ENCODE results near the gene ATP7A.
"Not testable (repeated sequence)": the region's sequence is repeated elsewhere in the genome, so short reads cannot be mapped to it uniquely, and the experiment has no call there.

Gene ATP7A

DNA sequence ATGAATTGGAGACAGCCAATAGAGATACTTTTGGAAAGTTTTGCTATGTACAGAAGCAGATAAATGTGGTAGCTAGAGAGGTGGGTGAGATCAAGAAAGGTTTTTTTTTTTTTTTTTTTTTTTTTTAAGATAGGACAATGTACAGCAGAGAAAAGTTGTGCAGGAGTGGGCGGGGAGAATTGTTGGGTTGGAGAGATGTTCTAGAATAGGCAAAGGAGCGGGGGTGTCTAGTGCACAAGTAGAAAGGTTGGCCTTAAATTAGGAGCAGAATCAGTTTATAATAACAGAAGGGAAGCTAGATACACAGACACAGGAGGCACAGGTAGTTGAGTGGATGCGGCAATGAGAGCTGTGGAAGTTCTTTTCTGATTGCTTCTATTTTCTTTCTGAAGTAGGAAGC lies 127.4 kb downstream of the ATP7A start:
- no peak for DNase-seq (ENCODE audit: low read depth)

DNA sequence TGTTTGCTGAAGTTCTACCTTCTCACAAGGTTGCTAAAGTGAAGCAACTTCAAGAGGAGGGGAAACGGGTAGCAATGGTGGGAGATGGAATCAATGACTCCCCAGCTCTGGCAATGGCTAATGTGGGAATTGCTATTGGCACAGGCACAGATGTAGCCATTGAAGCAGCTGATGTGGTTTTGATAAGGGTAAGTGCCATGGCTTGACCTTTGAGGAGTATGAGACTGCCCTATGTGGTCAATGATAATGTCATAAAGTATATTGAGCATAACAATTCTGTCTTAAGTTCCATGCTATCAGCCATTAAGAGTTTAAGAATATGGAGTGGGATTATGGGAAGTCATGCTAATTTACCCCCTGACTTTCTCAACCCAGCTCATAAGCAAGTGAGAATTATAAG lies 132.1 kb downstream of the ATP7A start:
- DNase-seq (ENCODE audit: low read depth): no peak

DNA sequence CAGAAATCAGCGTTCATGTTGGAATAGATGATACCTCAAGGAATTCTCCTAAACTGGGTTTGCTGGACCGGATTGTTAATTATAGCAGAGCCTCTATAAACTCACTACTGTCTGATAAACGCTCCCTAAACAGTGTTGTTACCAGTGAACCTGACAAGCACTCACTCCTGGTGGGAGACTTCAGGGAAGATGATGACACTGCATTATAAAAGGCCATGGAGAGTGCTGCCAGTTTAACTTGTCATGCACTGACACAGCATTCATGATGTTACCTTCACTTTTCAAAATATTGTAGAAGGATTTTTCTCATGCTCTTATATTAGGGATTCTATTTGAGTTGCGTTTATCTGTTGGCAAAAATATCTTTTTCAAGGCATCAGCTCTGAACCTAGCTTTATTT lies 135.9 kb downstream of the ATP7A start:
- no peak for DNase-seq (ENCODE audit: low read depth)

DNA sequence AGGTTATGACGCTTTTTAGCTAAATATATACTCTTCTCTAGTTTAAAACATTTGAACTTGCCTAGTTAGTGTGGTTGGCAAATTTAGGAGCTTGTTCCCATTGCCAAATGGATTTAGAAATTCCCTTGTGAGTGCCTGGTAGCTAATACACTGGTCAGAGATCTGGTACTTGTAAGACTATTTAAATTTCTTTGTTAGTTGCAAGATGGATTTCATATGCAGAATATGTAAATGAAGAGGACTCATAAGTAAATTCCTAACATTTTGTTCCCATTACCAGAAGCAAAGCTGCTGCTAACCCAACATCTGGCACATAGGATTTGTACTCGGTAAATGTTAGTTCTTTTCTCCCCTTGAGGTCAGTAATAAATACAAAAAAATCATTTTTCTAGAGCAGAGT lies 137.6 kb downstream of the ATP7A start:
- no peak for DNase-seq (ENCODE audit: low read depth)

DNA sequence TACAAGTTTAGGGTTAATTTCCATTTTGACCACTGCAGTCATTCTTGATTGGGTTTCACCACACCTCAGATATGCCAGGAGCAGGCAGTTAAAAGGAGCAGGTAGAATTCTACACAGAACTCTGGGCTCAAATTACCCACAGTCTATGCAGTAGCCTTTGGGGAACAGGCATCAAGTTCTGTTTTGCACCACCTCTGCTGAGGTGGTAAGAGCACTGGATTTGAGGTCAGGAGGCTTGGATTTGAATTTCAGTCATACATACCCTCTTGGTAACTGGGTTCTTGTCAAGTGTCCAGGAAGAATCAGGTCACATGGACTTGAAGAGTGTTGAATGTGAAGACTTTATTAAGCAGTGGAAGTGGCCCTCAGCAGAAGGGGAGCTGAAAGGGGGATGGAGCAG lies 153.2 kb downstream of the ATP7A start:
- no peak for DNase-seq (ENCODE audit: low read depth)

DNA sequence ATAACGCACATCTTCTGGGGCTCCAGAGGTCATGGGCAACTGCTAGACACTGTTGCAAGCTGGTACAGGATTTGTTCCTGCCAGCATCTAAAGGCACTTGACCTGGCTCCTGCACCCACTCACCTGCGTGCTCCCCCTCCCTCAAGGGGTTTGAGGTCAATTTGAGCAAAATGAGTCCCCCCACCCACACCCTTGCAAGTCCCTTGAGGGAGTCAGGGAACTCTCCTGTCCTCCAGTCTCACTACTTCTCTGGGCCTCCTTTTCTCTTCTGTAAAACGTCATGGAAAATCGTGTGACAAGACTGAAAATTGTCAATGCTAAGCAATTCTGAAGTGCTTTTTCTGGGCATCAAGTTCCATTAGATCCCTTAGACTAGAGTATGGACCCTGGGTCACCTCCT lies 153.7 kb downstream of the ATP7A start:
- no peak for DNase-seq (ENCODE audit: low read depth)

DNA sequence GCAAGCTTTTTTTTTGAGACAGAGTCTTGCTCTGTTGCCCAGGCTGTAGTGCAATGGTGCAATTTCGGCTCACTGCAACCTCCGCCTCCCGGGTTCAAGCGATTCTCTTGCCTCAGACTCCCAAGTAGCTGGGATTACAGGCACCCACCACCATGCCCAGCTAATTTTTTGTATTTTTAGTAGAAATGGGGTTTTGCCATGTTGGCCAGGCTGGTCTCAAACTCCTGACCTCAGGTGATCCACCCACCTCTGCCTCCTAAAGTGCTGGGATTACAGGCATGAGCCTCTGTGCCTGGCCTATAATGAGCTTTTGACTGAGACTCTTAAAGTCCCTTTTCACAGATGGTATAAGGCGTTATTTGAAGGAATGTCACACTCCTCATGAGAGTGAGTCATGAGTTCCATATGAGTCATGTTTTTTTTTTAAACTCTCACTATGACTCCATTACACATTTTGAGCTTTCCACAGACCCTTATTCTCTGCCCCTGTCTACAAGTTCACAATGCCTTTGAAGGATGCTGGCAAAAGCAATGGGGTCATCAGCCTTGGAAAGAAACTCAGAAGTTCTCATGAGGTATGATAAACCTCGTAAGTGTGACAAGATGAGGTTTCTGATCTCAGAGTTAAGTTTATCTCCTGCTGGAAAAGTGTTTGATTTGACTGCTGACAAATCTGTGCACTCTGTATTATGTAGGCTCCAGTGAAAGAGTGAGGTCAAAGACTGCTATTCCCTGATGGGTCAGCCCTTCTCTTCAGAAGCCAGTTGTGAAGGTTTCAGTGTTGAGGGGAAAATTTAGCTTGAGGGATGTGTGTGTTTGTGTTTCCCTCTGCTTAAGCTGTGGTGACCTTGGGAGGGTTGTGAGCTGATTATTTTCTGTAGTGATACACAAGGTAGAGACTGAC lies 154.5 kb downstream of the ATP7A start:
- DNase-seq (ENCODE audit: low read depth): peak; percentile 20

DNA sequence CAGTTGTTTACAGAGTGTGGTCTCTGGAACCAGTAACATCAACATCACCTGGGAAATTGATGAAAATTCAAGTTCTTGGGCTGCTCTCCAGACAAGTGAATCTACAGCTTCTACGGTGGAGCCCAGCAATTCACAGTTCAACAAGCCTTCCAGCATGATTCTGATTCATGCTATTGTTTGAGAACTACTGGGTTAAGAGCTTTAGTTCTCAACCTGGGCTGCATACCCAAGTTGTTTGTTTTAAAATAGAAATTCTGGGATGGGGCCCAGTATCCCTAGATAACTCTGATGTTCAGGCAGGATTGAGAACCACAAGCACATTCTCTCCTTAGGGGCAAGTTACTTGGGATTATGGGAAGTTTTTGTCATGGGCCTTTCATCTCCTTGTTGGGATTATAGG lies 155.6 kb downstream of the ATP7A start:
- DNase-seq (ENCODE audit: low read depth): no peak

DNA sequence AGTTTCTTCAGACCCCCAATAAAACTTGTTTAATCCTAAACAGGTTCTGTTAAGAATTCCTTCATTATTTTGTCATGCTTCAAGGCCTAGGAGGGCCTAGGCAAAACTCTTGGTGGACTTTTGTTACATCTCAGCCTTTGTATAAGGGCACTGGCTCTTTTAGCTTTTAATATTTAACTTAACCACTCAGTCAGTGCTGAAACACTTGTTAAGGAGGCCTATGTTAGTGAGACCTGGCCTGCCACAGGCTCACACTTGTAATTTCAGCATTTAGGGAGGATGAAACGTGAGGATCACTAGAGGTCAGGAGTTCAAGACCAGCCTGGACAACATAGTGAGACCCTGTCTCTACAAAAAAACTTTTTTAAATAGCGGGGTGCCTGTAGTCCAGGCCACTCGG lies 160.8 kb downstream of the ATP7A start:
- DNase-seq (ENCODE audit: low read depth): no peak

DNA sequence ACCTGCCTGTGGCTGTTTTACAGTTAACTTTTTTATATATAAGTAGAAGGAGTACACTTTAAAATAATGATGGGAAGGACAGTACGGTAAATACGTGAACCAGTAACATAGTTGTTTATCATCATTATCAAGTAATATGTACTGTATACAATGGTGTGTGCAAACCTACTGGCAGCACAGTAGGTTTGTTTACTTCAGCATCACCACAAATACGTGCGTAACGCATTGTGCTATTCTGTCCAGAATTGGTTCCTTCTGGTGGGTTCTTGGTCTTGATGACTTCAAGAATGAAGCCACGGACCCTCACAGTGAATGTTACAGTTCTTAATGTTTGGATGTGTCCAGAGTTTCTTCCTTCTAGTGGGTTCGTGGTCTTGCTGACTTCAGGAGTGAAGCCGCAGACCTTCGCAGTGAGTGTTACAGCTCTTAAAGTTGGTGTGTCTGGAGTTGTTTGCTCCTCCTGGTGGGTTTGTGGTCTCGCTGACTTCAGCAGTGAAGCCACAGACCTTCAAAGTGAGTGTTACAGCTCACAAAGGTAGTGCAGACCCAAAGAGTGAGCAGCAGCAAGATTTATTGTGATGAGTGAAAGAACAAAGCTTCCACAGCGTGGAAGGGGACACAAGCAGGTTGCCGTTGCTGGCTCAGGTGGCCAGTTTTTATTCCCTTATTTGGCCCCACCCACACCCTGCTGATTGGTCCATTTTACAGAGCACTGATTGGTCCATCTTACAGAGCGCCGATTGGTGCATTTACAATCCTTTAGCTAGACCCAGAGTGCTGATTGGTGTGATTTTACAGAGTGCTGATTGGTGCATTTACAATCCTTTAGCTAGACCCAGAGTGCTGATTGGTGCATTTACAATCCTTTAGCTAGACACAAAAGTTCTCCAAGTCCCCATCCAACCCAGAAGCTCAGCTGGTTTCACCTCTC lies 162.9 kb downstream of the ATP7A start:
- not testable (repeated sequence) for DNase-seq (ENCODE audit: low read depth)

DNA sequence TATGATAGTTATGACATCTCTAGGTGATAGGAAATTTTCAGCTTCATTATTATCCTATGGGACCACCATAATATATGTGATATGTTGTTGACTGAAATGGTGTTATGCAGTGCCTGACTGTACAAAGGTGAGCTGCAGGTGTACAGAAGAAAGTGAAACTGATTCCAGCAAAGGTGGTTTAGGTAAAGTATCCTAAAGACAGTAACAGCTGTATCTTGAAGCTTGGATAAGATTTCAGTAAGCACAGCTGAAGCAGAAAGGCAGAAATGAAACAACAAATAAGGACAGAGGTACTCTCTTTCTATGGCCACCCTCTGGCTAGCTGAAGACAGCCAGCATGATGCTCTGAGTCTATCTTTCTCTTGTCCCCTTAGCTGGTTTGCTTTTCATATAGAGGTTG lies 163.6 kb downstream of the ATP7A start:
- DNase-seq (ENCODE audit: low read depth): no peak

DNA sequence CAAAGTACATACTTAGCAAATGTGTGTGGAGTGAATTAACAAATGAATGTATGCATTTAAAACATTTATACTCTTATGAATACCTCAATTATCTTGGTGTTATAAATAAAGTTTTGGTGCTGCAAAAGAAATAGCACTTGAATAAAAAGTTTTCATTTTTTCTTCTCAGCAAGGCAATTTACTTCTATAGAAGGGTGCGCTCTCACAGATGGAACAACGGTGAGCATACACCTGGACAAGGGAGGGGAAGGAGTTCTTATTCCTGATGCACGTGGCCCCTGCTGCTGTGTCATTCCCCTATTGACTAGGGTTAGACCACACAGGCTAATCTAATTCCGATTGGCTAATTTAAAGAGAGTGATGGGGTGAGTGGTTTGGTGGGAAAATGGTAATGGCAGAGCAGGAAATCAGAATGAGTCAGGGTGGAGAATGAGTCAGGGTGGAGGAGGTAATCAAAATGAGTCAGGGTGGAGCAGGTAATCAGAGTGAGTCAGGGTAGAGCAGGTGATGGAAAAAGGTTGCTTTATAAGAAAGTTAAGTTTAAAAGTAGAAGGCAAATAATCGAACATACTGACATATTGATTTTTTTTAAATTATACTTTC lies 165.4 kb downstream of the ATP7A start:
- no peak for DNase-seq (ENCODE audit: low read depth)

DNA sequence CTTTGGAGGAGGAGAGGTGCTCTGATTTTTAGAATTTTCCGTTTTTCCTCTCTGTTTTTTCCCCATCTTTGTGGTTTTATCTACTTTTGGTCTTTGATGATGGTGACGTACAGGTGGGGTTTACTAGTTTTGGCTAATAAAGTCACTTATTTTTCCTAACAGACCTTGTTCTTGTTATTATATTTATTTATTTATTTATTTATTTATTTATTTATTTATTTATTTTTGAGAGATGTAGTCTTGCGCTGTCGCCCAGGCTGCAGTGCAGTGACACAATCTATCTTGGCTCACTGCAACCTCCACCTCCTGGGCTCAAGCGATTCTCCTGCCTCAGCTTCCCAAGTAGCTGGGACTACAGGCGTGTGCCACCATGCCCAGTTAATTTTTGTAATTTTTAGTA lies 170.9 kb downstream of the ATP7A start:
- not testable (repeated sequence) for DNase-seq (ENCODE audit: low read depth)

DNA sequence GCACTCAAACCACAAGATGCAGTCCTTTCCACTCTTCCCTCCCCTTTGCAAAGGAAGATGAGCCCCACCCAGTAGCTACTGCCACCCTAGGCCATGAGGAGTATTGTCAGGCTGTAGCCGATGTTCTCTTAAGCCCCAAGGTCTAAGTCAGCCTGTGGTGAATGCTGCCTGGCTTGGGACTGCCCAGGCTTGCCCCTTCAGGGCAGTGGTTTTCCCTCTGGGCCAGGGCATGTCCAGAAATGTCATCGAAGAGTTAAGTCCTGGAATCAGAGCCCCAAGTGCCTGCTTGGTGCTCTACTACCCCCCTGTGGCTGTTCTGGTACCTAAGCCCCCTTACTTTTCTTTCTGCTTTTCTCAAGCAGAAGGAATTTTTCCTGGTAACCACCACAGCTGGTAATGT lies 181.8 kb downstream of the ATP7A start:
- no peak for DNase-seq (ENCODE audit: low read depth)

DNA sequence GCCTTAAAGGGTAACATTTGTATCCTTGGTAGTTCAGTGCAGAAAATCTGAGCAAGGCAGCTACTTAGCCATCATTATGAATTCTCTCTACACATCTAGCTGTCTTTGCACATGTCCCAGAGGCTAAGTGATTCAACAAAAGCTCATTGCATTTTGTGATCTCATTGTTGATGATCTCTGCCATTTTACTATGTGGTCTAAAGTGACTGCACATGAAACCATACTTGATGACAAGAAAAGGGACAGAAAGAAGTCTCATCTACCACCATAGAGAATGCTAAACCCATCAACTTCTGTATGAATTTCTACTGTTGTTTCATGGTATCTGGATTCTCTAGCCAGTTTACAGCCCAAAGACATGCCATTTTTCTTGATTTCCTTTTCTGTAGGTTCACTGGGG lies 187.6 kb downstream of the ATP7A start:
- DNase-seq (ENCODE audit: low read depth): no peak

Measured in GM04504 (cell line).